ENCODE results near the gene NFYA.

The NFYA gene

DNA sequence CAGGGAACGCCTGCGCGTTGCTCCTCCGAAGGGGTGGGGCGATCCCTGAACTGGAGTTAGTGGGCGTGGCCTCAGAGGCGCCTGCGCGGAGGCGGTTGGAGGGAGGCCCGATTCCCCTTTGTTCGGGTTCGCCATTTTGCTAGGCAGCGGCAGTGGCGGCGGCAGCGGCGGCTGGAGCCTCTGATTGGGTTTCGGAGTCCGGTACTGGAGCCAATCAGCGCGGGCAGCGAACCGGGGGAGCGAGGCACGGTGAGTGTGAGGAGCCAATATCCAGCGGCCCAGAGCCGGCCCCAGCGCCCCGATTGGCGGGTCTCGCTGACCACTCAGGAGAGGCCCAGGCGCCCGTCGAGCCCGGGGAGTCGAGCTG, at the start of gene NFYA:
NFYA (plus strand) TSS at position 139 of the 367 bp plus-strand sequence. CDS start 6,116 bp downstream, outside the sequence.
- DNase-seq (ENCODE audit: low read depth in 2 of 2, low spot score in 1 of 2), result peak in 1 of 2 donors; percentile 100

DNA sequence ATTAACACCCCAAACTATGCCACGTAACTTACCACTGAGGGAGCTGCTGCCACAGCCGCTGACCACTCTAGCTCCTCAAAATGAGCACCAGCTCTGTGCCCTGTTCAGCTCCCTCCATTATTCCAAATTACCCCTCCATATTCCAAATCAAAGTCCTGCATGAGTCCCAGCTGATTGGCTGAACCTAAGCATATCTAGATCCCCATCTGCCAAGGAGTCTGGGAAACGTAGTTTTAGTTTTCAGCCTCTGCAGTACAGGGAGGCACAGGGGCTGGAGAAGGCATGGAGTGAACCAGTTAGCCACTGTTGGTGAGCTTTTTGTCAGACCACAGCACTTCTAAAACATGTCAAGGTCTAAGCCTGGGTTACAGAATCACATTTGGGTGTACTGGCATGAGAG, 49.7 kb upstream of the NFYA start:
- no peak for DNase-seq (ENCODE audit: low read depth in 2 of 2, low spot score in 1 of 2)

DNA sequence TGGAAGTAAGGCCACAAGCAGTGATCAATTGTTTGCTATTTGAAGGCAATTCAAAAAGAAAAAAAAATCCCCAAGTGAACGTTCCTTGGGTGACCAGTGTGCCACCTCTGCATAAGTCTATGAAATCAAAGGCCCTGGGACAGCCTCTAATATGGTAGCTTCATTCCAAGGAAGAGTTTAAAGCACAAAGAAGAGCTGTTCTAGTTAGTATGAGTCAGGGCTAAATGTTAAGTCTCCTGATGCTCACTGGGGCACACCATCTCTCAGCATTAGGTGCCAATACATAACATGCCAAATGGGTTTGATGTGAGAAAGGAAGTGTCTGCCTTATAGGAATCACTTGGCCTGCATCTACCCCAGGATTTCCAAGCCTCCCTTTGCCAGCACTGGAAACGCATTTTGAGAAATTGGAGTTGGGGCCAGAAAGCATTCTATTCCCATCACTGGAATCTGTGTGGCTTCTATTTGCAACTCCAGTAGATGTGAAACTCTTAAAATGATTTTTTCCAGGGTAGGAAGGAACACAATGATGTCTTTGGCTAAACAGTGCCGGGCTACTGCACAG, 46.7 kb upstream of the NFYA start:
- DNase-seq (ENCODE audit: low read depth in 2 of 2, low spot score in 1 of 2), result no peak

DNA sequence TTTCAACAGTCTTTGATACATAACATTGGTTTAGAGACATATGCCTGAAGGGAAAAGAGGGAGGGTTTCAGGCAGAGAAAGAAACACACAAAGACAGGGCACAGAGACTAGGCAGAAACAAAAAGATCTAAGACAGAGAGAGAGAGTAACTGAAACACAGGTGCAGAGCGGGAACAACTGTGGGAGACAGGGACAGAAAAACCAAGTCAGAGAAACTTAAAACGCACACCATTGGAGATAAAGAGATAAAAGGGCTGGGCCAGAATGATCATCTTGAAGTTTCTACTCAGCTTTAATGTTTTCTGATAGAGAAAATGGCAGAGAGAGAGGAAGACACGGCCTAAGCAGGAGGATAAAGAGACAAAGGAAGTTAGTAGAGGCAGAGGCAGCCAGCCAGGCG, 45.5 kb upstream of the NFYA start:
- no peak for DNase-seq (ENCODE audit: low read depth in 2 of 2, low spot score in 1 of 2)

DNA sequence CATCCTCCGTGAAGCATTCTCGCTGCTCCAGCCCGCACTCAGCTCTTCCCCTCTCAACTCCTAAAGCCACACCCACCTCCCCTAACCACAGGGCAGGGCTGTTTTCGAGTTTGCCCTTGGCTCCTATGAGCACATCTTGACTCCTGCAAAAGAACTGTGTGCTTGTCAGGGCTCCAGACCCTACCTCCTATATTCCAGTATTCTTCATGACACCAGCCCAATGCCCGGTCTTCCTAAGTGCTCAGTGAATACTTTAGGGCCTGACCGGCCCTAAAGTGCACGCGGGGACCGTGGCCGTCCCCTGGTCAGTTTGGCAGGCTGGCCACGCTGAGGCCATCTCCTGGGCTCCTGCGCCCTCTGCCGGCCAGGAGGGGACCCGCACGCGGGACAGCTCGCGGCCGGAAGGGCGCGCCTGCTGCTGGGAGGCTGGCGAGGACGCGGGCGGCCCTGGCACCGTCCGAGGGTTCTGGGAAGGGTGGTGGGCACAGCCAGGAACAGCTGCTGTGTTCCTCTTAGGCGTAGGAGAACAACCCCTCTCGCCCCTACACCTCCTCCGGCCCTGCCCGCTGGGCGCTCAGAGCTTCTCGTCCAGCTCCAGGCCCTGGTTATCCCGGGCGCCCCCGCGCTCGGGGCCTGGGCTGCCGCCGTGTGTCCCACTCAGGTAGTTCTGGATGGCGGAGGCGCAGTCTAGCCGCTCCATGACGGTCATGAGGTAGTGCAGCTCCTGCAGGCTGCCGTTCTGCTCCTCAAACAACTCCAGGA, 44.8 kb upstream of the NFYA start:
- DNase-seq (ENCODE audit: low read depth in 2 of 2, low spot score in 1 of 2), result peak; percentile 42

DNA sequence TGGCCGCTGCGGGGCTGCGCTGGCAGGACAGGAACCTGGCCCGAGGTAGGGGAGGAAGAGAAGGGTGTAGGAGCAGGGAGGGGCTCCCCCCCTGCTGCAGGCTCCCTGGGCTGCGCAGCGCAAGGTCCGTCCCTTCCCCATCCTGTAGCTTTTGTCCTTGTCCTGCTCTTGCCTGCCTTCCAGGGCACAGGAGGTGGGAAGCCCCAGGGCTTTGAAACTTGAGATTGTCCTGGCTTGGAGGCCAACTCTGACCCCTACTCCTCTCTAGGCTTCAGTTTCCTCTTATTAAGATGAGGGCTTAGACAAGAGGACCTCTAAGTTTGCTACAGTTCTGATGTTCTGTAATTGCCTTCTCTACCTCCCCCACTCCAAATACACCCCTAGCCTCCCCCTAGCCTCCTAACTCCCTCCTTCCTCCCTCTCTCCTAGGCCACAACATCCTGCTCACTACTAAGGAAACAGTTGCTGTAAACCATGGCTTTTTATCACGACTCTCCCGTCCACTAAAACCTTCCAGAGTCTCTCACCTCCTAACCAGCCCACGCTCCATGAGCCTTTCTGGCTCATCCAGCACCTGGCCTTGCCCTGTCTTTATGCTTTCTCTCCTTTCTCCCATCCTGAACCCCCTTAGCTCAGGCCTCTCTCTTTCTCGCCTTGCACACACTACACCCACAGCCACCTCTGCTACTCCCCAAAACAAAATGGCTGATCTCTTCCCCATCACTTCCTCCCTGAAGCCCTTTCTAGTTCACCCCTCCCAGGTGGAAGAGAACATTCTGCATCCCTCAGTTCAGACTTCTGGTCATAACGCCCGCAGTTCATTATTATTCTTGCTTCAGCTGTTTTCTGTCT, 44.0 kb upstream of the NFYA start:
- no peak for DNase-seq (ENCODE audit: low read depth in 2 of 2, low spot score in 1 of 2)

DNA sequence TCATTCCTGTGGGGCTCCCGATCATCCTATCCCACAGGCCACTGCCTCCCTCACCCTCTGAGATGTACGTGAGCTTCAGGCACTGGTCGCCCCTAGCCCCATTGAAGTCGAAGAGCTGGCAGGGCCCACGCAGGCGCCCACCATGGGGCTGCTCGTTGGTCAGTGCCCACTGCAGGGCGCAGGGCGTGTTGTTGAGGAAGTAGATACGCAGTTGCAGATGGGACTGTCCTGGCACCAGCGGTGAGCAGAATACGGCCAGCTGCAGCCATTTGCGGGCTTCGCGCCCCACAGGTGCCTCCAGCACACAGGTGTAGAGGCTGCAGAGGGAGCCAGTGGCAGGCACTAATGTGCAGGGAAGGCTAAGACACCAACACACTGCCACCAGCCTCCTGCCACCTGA, 39.9 kb upstream of the NFYA start:
- no peak for DNase-seq (ENCODE audit: low read depth in 2 of 2, low spot score in 1 of 2)

DNA sequence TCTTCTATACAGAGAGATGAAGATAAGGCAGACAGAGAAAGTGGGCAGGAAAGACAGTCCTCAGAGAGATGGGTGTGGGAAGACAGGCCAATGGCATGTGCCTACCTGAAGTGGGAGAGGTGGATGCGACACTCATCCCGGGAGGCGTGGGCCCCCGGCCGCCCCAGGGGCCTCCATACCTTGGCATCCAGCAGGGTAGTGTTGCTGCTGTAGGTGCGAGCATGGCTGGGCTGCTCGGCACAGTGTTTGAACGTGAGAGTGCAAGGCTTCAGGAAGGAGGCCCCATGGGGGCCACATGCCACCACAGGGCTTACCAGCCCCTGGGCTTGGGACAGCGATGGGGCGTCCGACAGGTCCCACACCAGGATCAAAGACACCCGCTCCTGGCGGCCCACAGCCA, 39.0 kb upstream of the NFYA start:
- DNase-seq (ENCODE audit: low read depth in 2 of 2, low spot score in 1 of 2), result no peak

DNA sequence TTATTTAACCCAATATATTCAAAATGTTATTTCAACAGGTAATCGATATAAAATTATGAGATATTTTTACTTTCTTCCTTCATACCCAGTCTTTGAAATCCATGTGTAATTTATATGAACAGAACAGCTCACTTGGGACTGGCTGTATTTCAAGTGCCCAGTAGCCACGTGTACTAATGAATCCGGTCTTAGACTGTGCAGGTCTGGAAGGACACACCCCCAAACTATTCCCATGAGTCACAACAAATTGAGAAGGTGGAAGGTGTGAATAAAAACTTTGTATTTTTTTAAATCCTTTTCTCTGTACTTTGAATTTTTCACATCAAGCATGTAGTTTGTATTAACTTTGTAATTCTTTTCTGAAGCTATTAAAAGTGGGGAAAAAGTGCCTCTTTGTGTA, 36.6 kb upstream of the NFYA start:
- DNase-seq (ENCODE audit: low read depth in 2 of 2, low spot score in 1 of 2), result no peak

DNA sequence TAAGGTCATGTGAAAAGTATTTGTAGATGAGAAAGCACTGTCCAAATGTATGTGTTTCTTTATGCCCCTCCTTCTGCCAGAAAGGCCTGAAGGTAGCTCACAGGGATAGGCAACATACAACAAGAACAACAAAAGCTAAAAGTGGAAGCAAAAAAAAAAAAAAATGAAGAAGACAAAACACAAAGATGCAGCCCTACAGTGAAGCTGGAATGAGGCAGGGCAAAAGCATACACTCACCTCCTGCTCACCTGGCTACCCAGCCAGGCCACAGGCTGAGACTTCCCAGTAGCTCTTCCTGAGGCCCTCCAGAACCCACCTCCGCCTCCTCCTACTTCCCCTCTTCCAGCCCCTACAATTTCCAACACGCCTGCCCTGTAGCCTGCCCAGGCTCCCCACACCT, 36.2 kb upstream of the NFYA start:
- DNase-seq (ENCODE audit: low read depth in 2 of 2, low spot score in 1 of 2), result no peak

DNA sequence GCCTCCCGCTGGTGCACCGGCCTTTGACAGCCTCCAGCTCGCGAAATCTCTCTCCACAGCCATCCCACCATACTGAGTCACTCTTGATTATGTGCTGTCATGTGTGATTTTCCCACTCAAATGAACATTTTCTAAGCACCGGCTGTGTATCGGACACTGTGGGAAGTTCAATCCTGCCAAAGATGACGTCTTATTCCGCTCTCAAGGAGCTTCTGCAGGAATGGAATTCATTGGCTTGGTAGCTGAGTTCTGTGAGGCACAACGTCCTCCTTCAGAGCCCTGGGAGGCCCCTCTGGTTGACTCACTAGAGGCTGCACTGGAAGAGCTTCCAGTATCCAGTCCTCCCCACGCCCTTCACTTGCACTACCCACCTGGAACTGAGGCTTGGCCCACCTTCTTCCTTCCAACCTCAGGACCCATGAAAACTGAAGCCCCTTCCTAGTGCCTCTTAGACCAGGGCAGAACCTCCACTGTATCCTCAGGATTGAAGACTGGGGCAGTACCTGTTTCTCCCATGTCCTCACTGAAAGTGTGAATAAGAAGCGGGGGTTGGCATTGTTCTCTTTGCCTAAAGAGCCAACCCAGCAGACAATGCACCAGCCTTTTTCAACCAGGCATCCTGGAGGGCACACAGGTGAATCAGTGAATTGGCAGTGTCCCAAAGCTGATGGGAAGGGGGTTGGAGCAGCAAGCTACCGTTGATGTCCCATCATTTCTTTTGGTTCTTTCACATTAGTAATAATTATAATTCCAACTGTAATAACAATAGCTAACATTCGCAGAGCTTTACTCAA, 35.5 kb upstream of the NFYA start:
- DNase-seq (ENCODE audit: low read depth in 2 of 2, low spot score in 1 of 2), result no peak

DNA sequence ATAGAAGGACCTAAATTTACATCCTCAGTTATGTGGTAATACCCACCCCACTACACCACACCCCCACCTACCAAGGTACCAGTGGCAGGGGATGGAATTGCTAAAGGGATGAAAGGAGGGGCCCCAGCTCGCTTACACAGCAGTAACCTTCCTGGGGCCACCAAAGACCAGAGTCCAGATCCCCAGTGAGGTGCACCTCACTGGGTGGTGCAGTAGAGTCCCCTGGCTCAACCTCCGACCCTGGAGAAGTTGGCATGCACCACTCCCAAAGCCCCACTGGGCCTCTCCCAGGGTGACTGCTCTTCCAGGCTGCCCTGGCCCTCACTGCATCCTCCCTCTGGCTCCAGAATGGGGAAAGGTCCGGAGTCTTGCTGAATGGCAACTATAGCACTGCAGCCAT, 34.6 kb upstream of the NFYA start:
- DNase-seq (ENCODE audit: low read depth in 2 of 2, low spot score in 1 of 2), result no peak

DNA sequence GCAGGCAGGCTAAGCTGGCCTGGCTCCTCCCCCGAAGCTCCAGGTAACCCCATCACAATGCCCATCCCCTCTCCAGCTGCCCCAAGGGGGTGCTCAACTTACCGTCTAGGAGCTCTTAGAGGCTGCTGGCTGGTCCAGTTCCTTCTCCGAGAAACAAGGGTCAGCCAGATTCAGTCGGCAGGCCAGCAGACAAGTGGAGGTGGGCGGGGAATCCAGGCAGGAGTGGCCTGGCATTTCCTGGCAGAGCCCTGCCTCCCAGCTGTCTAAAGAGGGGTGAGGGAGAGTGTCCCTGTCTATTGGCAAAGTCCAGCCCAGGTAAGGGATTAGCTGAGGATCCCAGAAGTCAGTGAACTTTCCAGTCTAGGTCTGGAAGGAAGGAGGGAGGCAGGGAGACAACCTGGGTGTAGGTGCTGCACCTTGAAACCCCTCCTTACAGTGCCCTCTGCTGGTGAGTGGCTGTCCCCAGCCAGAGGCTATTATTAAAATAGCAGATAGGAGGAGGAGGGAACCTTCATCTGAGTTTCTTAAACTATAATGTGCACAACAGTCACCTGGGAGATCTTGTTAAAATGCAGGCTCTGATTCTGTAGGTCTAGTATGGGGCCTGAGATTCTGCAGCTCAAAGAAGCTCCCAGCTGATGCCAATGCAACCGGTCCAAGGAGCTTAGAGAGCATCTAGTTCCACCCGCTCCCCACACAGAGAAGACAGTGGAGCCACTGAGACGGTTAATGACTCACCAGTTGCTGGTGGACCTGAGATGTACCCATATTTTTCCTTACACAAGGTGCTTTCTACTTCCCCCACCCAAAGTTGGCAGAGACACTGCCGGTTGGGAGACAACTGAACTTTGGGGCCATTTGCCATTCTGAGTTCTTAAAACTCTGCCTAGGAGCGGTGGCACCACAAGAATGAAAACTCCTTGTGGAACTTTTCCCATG, 33.4 kb upstream of the NFYA start, which contains the start of gene UNC5CL:
UNC5CL (minus strand) TSS at position 162 of the 939 bp plus-strand sequence. CDS start 4,147 bp downstream, outside the sequence.
- DNase-seq (ENCODE audit: low read depth in 2 of 2, low spot score in 1 of 2), result peak in 1 of 2 donors; percentile 27

DNA sequence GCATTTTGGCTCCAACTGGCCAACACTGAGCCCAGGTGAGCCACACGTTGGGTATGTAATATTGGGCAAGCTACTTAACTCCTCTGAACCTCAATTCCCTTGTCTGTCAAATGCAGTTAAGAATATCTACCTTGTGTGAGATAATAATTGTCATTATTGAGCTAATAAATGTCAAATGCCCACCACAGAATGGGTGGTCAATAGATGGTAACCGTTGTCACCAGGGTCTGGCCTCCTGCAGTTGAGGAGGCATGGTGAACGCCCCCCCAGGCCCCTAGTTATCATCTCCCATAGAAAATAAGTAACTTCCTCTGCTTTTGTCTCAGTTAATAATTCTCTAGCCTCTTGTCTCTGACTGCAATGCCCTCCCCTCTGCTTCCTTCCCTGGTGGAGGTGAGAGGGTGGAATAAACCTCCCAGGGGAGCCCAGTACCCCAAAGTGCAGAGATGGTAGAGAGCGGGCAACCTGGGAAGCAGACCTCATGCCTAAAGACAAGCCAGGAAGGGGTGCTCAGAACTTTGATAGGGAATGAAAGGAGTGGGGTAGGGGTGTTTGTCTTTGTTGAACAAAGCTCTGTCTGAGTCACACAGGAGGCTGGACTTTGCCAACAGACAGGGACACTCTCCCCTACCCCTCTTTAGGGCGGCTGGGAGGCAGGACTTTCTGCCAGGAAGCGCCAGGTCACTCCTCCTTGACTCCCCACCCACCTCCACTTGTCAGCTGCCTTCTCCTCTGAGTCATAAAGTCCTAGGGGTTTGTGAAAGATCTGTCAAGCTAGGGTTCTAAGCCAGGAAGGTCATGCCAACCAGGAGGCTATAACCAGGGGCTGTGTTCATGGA, 32.5 kb upstream of the NFYA start:
- no peak for DNase-seq (ENCODE audit: low read depth in 2 of 2, low spot score in 1 of 2)

DNA sequence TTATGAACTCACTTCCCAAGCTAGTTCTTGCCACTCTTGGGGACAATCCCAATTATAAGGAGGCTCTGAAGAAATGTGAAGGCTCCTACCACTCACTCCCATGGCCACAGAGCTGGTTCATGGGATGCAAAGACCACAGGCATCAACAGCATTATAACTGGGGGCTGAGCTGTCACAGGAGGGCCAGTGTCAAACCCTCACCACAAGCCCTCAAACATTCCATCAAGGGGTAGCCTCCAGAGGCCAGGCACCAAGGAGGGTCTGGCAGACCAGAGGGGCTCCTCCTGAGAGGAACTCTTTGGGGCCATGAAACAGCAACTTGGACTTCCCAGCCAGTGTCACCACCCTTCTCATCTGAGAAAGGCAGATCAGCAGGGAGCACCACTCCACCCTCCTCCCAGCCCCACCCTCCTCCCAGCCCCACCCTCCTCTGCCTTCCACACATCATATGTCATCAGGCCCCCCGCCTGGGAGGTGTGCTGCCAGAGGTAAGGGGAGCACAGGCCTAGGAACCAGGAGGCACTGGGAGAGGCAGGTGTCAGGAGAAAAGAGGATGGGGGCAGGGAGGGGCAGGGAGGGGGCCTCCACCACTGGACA, 31.7 kb upstream of the NFYA start:
- no peak for DNase-seq (ENCODE audit: low read depth in 2 of 2, low spot score in 1 of 2)

DNA sequence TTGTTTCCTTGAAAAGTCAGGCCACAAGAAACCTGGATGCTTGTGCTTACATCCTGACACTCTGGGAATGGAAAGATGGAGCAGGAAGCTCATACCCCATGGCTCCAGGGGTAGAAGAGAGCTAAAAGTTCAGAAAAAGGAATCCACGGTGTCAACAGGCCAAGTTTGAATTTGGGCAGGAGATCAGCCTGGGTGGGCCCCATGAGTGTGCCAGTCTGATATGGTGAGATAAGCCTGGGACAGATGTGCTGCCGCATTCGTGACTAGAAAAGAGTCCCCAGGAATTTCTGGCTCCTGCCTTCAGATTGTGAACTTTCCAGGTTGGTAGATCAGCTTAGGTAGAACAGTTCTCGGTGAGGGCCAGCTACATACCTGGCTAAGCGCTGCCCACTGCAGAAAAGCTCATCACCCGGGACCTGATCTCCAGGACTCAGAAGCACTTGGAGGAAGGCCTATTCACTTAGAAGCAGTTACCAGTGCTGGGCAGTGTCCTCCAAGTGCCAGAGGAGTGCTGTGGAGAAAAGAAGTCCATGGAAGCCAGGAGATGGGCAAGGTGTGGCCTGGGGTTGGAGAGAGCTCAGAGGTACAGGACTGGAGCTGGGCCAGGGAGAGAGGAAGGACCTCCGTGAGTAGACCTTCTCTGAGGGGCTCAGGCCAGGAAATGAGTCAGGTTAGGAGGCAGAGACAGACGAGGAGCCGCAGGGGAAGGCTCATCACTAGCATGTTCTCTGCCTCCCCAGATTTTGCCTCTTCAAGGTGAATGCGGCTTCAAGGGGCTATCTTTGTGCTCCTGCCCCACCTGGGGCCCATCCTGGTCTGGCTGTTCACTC, 30.3 kb upstream of the NFYA start, which contains the start of gene TSPO2:
TSPO2 (plus strand) TSS at position 242 of the 830 bp plus-strand sequence; CDS start at position 761, 519 bp downstream.
- no peak for DNase-seq (ENCODE audit: low read depth in 2 of 2, low spot score in 1 of 2)

DNA sequence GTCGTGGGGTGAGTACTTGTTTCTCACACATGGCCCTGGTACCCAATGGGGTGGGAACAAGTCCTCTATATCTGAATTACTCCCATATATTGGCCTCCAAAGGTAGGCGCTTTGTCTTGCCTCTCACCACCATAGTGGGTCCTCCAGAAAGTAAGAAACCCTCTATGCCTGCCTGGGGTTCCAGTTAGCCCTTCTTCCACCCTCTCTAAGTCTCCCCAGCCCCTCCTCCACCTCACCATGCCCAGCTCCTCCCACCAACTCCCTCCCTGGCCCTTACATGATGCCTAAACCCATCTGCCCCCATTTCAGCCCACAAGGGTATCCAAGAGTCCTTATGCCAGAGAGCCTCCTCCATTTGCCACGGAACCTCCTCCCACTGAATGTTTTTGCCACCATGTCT, 29.6 kb upstream of the NFYA start:
- DNase-seq (ENCODE audit: low read depth in 2 of 2, low spot score in 1 of 2), result no peak

DNA sequence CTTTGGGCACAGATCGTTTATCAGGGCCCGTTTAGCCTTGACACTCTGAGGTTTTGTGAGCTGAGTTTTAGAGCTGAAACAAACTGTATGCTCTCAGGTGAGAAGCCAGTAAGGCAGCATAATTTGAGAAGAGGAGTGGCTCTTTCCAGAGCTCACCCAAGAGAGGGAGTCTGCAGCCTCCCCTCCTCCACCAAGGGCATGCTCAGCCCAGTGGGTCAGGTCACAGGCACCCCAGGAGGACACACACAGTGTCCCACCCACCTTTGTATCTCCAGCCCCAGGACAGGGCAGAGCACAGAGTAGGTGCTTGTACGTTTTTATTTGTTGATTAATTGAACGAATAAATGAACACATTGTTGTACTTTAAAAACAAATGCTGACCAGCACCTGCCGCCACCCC, 27.1 kb upstream of the NFYA start:
- DNase-seq (ENCODE audit: low read depth in 2 of 2, low spot score in 1 of 2), result no peak

Measured in stimulated activated CD8-positive, alpha-beta memory T cell treated with anti-CD3 and anti-CD28 coated beads, Interleukin-4, amount 100 ng/mL, for 1 hour (primary cell).